Kidney epithelial cell (primary cell): Measurements from ENCODE around the gene TMTC1. TPM values are rescaled to one million over a fixed set of nuclear protein-coding genes. Genes with fewer than 3 reads are reported as not detected.

ENCODE experiments used
- DNase-seq: peaks from one replicate; pipeline ENCODE4 v3.0.0-alpha.2; 2010; ENCODE audit warnings: low read depth
- H3K27me3 ChIP-seq: 2 replicates; pipeline ENCODE4 v1.6.0; 2011; ENCODE audit warnings: low read length; ENCODE audit not compliant: control insufficient read depth, insufficient read depth
- H3K36me3 ChIP-seq: 2 replicates; pipeline ENCODE4 v1.5.1; 2011; ENCODE audit warnings: low read length; ENCODE audit not compliant: control insufficient read depth, insufficient read depth
- H3K4me3 ChIP-seq: 2 replicates; pipeline ENCODE4 v1.5.1; 2011; ENCODE audit warnings: low read depth, mild to moderate bottlenecking, control low read depth, low read length
- CTCF ChIP-seq: IDR thresholded peaks from 2 replicates; pipeline ENCODE4 v1.5.1; 2011; ENCODE audit warnings: mild to moderate bottlenecking, moderate library complexity, low read length, control low read depth, inconsistent platforms; ENCODE audit not compliant: insufficient read depth, poor library complexity, severe bottlenecking
- total RNA-seq: library from RNA; depleted of rRNA; stranded (reverse); fragments of >200 nt; gene quantifications from 2 replicates; pipeline ENCODE4 v1.2.3, GENCODE V29; 2015

The TMTC1 gene
- total RNA-seq, 1 donor from 2014 or later, result 1.6 TPM

- DNase-seq, result no peak
- H3K36me3 ChIP-seq, result no peaks in the 10 kb centered on the region
- no peak overlapping the region for H3K4me3 ChIP-seq
- TF ChIP-seq CTCF, result no peak
- no peaks in the 10 kb centered on the region for H3K27me3 ChIP-seq
Observed at GRCh38 chr12:29759950-29760349, 23.8 kb downstream of the TMTC1 start.

- TF ChIP-seq CTCF, result no peak
- no peak for DNase-seq
- no peaks in the 10 kb centered on the region for H3K36me3 ChIP-seq
- H3K27me3 ChIP-seq, result no peaks in the 10 kb centered on the region
- no peak overlapping the region for H3K4me3 ChIP-seq
Observed at GRCh38 chr12:29756741-29757390, 26.9 kb downstream of the TMTC1 start.

GRCh38 chr12:29754235-29755189, 29.2 kb downstream of the TMTC1 start:
- no peak overlapping the region for H3K4me3 ChIP-seq
- no peak for DNase-seq

GRCh38 chr12:29752121-29752520, 31.6 kb downstream of the TMTC1 start:
- no peak for DNase-seq
- no peaks in the 10 kb centered on the region for H3K27me3 ChIP-seq
- no peak overlapping the region for H3K4me3 ChIP-seq
- no peaks in the 10 kb centered on the region for H3K36me3 ChIP-seq
- TF ChIP-seq CTCF, result no peak

More at GRCh38 chr12:29754235-29755189, 29.2 kb downstream of the TMTC1 start:
- Histone ChIP-seq H3K36me3 (no peaks in the 10 kb centered on the region), H3K27me3 (no peaks in the 10 kb centered on the region)
- TF ChIP-seq CTCF, result no peak

GRCh38 chr12:29751676-29752075, 32.1 kb downstream of the TMTC1 start:
- TF ChIP-seq CTCF, result no peak
- Histone ChIP-seq H3K4me3 (no peak overlapping the region), H3K36me3 (no peaks in the 10 kb centered on the region), H3K27me3 (no peaks in the 10 kb centered on the region)
- DNase-seq, result no peak
